Measurements from ENCODE around the gene MTCH2. TPM values are rescaled to one million over a fixed set of nuclear protein-coding genes. Genes with fewer than 3 reads are reported as not detected.

MTCH2 gene
- total RNA-seq, 1 donor from 2014 or later: 40.5 TPM

DNA sequence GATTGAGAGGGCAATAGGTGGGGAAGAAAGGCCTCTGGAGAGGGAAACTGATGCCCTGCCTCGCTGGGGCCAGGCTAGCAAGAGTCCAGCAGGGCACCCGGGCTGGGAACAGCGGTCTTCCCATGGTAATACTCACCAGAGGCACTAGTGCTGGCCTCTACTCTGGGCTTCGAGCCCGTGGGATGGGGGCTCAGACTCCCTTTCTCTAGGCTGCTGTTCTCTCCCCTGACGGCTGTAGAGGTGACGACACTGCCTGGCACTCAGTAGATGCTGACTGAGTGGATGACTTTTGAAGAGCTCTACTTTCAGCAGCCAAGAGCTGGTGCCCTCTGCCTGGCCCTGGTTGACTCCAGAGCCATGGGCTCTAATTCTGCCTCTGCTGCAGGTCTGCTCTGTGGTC lies 47.3 kb downstream of the MTCH2 start:
- peaks cover 6% of the 10 kb centered on the region for H3K27me3 ChIP-seq
- H3K4me1 ChIP-seq: peaks cover 15% of the 10 kb centered on the region
- H3K4me3 ChIP-seq: no peak overlapping the region
- no peak overlapping the region for H3K27ac ChIP-seq
- DNase-seq (ENCODE audit: extremely low spot score in 2 of 2): no peak
- TF ChIP-seq POLR2AphosphoS5 (IDR thresholded peaks at IDR 0.05; ENCODE audit: insufficient read depth in 1 of 2, low read depth in 1 of 2) (no peak), POLR2A (IDR thresholded peaks at IDR 0.05) (no peak)
- TF ChIP-seq, protein P1, sequence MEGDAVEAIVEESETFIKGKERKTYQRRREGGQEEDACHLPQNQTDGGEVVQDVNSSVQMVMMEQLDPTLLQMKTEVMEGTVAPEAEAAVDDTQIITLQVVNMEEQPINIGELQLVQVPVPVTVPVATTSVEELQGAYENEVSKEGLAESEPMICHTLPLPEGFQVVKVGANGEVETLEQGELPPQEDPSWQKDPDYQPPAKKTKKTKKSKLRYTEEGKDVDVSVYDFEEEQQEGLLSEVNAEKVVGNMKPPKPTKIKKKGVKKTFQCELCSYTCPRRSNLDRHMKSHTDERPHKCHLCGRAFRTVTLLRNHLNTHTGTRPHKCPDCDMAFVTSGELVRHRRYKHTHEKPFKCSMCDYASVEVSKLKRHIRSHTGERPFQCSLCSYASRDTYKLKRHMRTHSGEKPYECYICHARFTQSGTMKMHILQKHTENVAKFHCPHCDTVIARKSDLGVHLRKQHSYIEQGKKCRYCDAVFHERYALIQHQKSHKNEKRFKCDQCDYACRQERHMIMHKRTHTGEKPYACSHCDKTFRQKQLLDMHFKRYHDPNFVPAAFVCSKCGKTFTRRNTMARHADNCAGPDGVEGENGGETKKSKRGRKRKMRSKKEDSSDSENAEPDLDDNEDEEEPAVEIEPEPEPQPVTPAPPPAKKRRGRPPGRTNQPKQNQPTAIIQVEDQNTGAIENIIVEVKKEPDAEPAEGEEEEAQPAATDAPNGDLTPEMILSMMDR (IDR thresholded peaks at IDR 0.05): no peak
- no peaks in the 10 kb centered on the region for H3K9me3 ChIP-seq
- intact Hi-C loops (cut with DNase I): no loop called here
- no peaks in the 10 kb centered on the region for H3K36me3 ChIP-seq

DNA sequence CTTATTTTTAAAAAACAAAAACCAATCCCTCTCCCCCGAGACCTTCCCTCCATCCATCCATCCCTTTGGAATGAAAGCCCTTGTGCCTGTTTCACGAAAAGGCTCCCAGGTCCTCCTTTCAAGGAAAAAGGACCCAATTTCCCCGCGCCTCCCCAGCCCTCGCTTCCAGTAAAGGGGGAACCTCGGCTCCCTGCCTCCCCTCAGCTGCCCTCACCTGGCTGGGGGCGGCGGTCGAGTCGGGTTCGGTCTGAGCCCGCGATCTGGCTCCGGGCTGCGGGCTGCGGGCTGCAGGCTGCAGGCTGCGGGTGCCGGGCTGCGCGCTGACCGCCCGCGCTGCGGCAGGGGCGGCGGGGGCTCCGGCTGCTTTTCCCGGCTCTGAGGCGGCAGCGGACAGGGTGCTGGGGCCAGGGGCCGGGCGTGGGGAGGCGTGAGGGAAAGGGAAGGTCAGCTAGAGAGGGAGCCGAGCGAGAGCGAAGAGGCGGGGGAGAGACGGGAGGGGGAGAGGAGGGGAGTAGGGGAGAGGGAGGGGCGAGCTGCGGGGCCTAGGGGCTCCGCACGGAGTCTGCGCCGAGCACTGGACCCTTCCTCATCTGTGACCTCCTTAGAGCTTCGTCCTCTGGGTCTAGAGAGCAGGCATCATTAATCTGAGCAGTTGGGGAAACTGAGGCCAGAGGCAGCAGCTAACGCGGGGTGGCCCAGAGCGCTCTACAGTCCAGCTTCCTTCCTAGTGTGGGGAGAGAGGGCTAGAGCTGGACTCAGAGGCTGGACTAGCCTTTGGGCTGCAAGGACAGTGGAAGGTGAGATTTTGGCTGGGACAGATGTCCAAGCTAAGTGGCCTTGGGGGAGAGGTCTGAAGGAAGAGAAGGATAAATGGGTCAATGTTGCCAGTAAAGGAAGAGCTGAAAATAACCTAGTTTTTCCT lies 48.2 kb downstream of the MTCH2 start, which contains the start of gene C1QTNF4:
C1QTNF4 (minus strand) TSS at position 478 of the 922 bp plus-strand sequence. CDS start 3,601 bp downstream, outside the sequence.
- Histone ChIP-seq H3K27ac (no peak within 1 kb of the TSS), H3K9me3 (no peaks in the 10 kb centered on the region), H3K4me1 (peaks cover 15% of the 10 kb centered on the region), H3K27me3 (peaks cover 6% of the 10 kb centered on the region), H3K36me3 (no peaks in the 10 kb centered on the region), H3K4me3 (peak within 1 kb of the TSS in 1 of 2 donors; percentile 2)
- intact Hi-C loops (cut with DNase I): no loop called here
- DNase-seq (ENCODE audit: extremely low spot score in 2 of 2): no peak
- TF ChIP-seq POLR2AphosphoS5 (IDR thresholded peaks at IDR 0.05; ENCODE audit: insufficient read depth in 1 of 2, low read depth in 1 of 2) (no peak), POLR2A (IDR thresholded peaks at IDR 0.05) (no peak)
- TF ChIP-seq, protein P1 (IDR thresholded peaks at IDR 0.05): no peak

DNA sequence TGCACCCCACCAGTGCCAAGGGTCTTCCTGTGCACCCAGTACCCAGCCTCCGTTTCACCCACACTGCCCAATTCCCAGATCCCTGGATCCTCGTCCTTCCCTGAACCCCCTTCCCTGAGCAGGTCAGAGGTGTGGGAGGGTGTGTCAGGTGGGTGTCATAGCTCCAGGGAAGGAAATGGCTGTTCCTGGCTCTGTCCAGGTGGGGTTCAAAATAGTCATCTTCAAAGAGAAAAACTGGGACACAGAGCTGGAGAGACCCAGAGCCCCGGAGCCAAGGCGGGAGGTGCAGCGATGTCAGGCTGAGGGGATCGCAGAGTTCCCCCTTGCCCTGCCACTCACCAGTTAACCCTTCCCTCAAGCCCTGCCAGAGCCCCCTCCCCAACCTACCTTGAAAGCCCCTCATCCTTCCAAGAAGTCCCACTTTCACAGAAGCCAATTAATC lies 48.8 kb downstream of the MTCH2 start:
- TF ChIP-seq, protein P1 (IDR thresholded peaks at IDR 0.05): no peak
- TF ChIP-seq POLR2A (IDR thresholded peaks at IDR 0.05) (no peak), POLR2AphosphoS5 (IDR thresholded peaks at IDR 0.05; ENCODE audit: insufficient read depth in 1 of 2, low read depth in 1 of 2) (no peak)
- H3K27me3 ChIP-seq: peaks cover 6% of the 10 kb centered on the region
- no peak overlapping the region for H3K4me3 ChIP-seq
- no peaks in the 10 kb centered on the region for H3K9me3 ChIP-seq
- no peak for DNase-seq (ENCODE audit: extremely low spot score in 2 of 2)
- H3K27ac ChIP-seq: no peak overlapping the region
- no peaks in the 10 kb centered on the region for H3K36me3 ChIP-seq
- intact Hi-C loops (cut with DNase I): no loop called here
- H3K4me1 ChIP-seq: peaks cover 15% of the 10 kb centered on the region

DNA sequence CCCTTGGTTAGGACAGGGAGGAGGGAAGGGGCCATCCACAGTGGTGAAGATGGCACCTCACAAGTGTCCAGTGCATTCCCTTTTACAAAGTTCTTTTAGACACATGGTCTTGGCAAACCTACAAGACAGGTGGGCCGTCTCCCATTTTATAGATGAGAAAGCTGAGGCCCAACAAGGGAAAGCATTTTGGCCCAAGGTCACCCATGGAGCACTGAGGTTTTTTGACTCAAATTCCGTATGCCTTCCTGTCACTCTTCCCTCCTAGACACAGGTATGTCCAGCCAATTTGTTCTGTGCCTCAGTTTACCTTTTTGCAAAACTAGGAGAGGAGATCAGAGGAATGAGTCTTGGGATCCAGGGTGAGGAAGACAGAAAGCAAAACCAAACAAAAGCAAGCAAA lies 49.4 kb downstream of the MTCH2 start:
- H3K4me1 ChIP-seq: peaks cover 16% of the 10 kb centered on the region
- H3K36me3 ChIP-seq: no peaks in the 10 kb centered on the region
- peaks cover 6% of the 10 kb centered on the region for H3K27me3 ChIP-seq
- no peaks in the 10 kb centered on the region for H3K9me3 ChIP-seq
- no peak for DNase-seq (ENCODE audit: extremely low spot score in 2 of 2)
- TF ChIP-seq POLR2A (IDR thresholded peaks at IDR 0.05): no peak
- TF ChIP-seq, protein P1 (IDR thresholded peaks at IDR 0.05): no peak
- no peak for TF ChIP-seq POLR2AphosphoS5 (IDR thresholded peaks at IDR 0.05; ENCODE audit: insufficient read depth in 1 of 2, low read depth in 1 of 2)
- intact Hi-C loops (cut with DNase I): no loop called here
- no peak overlapping the region for H3K4me3 ChIP-seq
- no peak overlapping the region for H3K27ac ChIP-seq

DNA sequence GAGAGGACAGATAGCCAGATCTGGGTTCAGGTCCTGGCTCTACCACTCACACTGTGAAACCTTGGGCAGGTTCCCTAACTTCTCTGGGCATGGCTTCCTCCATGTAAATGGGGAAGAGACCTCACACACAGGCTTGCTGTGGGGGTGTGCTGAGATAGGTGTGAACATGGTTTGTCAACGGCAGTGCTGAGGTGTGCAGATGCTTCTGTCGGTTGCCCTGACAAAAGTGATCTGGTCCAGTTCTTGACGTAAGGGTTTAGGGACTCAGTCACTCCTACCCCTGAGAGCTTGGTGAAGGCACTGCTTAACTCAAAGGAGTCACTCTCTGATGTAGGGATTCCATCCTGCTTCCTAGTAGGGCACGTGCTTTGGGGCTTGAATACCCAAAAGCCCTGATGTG lies 50.1 kb downstream of the MTCH2 start:
- no peak overlapping the region for H3K4me3 ChIP-seq
- TF ChIP-seq, protein P1 (IDR thresholded peaks at IDR 0.05): no peak
- DNase-seq (ENCODE audit: extremely low spot score in 2 of 2): no peak
- no peaks in the 10 kb centered on the region for H3K9me3 ChIP-seq
- no peaks in the 10 kb centered on the region for H3K36me3 ChIP-seq
- peaks cover 23% of the 10 kb centered on the region for H3K4me1 ChIP-seq
- intact Hi-C loops (cut with DNase I): no loop called here
- peaks cover 6% of the 10 kb centered on the region for H3K27me3 ChIP-seq
- no peak overlapping the region for H3K27ac ChIP-seq
